NAMALWA (cell line): ENCODE results near the gene TMEM100.

Experiments used
- DNase-seq: peaks from one replicate; pipeline ENCODE4 v3.0.0-alpha.2; 2015; ENCODE audit warnings: low spot score

Gene TMEM100

DNA sequence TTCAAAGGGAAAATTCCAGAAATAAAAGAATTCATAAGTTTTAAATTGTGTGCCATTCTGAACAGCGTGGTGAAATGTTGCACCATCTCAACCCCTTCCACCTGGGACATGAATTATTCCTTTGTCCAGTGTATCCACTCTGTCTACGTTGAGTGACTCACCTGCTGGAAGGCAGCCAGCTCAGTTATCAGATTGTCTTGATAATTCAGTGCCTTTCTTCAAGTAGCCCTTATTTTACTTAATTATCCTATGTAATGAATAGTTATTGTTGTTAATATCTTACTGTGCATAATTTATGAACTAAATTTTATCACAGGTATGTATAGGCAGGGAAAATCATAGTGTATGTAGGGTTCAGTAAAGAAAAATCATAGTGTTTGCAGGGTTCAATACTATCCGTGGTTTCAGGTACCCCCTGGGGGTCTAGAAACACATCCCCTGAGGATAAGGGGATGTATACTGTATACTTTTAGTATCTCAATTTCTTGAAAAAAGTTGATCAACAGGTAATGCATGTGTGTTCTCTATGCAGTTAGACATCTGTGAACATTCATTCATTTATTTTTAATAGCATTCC lies 20.5 kb upstream of the TMEM100 start:
- no peak for DNase-seq

DNA sequence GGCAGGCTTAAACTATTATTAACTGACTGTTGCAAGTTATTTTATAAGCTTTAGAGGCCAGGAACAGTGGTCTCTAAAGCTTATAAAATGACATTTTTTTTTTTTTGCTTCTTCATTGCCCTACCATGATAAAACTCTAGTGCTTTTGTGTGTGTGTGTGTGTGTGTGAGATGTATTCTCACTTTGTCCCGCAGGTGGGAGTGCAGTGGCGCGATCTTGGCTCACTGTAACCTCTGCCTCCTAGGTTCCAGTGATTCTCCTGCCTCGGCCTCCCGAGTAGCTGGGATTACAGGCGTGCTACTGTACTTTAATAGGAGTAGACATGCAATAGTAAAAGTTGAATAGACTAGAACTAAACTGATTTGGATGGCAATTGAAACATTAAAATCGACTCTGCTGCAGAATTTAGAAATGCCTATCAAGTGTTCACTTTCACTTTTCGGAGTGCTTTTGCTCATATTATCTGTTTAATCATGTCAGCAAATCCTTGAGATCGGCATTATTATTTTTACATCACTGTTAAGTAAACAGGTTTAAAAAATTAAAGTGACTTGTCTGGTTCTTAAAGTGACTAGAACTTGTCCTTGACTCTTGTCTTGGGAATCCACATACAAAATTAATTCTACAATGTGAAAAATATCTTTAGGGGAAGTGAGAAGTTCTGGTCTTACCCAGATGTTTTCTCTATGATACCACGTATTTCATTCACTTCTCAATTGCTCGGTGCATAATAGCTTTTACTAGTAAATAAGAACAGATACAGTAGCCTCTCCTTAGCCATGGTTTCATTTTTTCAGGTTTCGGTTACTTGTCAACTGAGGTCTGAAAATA lies 19.8 kb upstream of the TMEM100 start:
- peak; percentile 51 for DNase-seq

DNA sequence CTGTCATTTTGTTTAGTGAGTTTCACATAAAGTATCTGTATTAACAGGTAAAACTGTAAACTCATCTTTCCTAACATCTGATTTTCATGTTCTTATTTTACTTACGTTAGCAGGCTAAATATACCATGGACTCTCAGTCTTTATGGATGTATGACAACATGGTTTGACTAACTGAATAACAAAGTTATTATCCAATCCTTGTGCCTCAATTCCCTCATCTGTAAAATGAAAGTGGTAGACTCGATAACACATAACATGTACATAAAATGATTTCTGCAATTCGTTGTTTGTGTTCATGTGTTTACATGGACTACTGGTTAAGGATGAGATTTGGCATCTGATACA lies 18.7 kb upstream of the TMEM100 start:
- no peak for DNase-seq

DNA sequence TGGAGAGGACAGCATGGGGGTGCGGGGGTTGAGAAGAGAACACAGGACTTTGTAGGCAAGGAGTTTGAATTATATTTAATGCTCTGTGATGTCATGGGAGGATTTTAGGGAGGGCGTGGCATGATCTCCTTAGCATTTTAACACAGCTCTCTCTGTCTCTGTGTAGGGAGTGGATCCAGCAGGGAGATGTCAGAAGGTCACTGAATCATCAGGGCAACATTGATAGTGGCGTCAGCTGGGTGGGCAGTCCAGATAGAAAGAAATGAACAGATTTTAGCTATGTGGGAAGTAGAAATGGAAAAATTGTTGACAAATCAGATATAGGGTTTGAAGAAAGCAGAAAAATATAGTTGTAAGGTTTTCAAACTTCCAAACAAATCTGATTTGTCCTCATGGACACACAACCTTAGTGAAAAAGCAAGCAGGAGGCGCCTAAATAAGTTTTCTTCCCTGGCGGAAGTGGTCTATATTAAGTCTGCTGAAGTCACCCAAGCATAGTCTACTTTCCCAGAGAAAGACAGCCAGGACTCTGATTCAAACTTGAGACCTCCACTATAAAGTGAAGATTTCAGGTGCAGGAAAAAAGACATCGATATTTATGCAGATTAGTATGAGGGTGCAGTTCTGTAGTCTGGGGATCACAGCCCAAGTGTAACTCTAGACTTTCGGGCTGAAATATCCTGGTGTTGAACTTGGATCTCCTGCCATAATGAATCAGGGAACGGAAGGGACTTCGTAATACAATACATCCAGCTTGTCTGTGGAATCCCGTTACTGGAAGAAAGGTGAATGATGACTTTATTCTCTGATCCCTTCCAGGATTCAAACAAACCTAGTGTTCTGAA lies 18.1 kb upstream of the TMEM100 start:
- no peak for DNase-seq

DNA sequence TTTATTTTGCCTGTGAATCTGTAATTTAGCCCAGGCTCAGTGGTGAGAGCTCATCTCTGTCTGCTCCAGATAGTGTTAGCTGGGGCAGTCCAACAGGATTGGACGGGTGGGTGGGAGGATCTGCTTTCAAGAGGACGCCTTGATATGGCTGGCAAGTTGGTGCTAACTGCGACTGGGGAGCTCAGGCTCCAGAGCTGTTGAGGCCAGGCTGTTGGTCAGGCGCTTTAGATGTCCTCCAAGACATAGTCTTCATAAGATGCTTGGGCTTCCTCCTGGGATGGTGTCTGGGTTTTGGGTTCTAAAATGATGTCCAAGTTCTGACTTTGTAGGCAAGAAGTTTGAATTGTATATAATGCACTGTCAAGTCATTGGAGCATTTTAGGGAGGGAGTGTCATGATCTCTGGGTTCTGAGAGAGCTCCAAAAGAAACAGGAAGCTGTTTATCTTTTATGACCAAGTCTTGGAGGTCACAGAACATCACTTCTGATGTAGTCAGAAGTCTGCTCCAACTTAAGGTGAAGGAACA lies 15.4 kb upstream of the TMEM100 start:
- peak; percentile 23 for DNase-seq

DNA sequence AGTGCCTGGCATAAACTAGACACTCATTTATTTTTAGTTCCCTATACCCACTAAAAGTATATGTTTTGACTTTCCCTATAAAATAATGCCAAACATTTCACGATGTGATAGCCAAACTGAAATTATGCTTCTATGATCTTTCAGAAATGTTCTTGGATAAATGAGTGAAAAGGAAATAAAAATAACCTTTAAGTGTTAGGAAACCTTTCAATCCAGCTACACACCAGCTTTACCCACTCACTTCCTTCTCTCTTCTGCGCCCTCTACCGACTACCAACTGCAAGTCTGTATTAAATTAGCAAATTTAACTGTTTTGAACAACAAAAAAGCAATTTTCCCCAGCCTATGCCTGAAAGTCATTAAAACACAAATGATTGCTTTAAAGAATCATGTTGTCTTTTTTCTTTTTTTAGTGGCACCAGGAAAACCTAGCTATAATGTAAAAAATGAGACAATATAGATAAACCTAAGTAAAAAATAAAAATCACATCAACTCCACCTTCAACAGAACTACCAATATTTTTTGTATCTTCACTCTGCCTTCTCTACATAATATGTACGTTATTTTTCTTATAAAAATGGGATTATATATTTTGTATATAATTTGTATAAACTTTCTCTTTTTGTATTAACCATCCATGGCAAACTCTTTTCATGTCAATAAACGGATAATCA lies 13.2 kb upstream of the TMEM100 start:
- DNase-seq, result peak; percentile 79

DNA sequence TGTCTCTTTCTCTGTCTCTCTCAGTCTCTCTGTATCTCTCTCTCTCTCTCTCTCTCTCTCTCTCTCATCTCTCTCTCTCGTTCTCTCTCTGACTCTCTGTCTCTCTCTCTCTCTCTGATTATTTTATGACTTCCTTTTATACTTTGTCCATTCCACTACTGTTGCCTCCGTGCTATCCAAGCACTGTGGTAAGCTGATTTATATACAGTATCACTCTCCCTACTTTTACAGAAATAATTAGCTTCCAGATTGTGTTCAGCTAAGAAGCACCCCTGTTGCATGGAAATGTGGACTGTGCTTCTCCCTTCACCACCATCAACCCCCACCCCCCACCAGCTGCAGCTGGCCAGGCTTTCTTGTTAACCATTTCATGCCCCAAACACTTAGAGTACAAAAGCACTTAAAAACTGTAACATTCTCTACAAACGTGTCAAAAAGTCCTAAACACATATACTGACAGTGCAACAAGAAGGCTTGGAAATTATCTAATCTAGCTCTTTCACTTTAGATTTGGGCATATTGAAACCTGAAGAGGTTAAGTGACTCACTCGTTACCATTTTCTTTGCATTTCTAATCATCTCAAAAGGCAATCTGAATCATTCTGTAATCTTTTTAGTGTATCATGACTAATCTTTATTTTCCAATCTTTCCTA lies 11.6 kb upstream of the TMEM100 start:
- DNase-seq, result peak; percentile 43

DNA sequence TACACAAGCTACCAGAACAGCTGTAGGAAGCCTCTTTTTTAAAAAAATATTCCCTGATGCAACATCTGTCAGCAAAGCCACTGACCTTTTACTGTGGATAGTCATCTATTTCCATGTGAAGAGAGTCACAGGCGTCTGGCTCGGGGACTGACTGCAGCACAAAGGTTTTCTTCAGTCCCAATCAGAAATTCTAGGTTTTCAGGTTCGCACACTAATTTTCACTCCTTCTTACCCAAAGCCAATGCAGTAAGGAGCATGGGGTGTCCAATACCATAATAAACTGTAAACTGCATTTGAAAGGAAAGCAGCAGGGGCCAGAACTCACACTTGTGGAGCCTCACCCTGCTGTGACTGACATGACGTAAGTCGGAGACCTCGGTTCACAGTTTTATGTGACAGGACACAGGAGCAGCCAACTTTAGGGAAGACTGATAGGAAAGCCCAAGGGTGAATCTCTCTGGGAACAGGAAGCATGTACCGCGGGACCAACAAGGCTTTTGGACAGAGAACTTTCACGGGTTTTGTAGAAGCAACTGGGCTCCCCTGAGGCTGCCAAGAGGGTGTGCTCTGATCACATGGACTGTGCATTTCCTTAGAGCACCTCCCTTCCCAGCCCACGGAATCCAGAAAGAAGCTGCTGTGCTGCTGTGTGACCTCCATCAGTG lies 9.1 kb upstream of the TMEM100 start:
- no peak for DNase-seq

DNA sequence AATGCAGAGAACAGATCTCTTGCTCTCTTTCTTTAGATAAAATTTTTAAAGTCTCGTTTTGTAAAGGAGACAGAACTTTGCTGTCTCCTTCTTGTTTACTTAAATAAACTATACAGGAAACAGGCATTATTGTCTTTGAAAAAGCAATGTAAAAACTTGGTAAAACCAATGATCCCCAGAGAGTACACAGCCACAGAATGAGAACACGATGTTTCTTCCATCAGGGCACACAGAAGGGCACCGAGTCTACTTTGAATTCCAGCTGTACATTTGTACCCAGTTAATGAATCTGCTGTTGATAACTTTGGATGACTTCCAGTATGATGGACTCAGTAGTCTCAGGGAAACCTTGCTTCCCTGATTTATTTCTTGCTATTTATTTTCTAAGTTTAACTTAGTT lies 8.1 kb upstream of the TMEM100 start:
- no peak for DNase-seq

DNA sequence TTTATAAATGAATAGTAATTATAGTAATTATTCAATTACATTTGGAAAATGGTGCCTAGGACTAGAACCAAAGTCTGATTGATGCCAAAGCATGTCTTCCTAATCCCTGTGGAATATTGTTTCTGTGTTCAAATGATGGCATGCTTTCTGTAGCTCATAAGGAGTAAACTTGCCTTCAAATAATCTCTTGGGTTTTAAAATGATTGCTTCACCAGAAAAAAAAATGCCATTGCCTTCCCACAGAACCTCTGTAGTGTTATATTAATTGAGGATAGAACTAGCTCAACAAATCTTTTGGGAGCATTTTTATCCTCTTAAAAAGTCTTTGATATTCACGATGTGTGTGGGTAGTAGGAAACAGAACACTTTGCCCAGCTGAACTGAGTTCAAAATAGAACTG lies 7.7 kb upstream of the TMEM100 start:
- no peak for DNase-seq

DNA sequence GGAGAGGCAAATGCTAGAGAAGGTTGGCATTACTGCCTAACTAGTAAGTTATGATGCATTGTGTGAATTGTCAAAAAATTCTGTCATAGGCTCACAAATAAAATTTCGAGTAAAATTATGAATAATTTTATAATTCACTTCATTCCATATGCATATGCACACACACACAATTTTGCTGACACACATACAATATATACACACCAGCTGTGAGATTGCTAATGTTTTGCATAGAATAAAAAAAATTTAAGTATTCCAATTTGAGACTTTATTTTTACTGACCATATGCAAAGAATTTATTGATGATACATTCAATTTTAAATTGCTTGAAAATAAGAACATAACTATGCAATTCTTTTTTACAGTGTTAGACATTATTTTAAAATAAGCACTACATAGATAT lies 6.8 kb upstream of the TMEM100 start:
- no peak for DNase-seq

DNA sequence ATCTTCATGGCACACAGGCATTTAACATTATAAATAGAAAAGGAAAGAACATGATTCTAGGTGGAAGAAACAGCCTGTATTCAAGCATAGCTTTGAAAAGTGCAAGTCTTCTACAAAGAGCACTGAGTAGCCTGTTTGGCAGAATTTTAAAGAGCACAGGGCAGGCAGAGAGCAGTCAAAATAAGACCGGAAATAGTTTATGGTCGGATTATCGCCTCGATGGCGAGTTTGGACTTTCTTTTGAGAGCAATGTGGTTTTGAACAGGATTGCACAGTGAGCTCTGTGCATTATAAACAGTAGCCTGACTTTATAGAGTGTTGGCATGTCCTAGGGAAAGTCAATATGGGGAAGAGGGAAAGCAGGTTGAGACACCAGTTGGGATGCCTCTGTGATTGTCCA lies 6.2 kb upstream of the TMEM100 start:
- no peak for DNase-seq

DNA sequence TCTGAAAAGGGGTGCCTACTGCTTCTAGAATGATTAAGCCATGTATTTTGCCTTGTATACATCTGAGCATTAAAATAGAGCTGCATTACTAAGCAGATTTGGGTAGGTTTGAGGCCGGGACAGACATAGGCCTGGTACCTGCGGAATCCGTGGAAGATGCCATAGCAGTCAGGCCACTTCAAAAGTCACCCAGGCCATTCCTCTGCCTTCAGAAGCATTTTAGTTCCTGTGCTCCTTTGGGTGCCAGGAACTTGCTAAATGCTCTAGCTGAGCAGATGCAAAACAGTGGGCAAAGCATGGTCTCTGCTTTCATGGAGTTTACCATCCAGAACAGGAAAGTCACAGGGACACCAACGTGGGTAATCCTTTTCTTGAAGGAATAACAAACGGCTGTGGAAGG lies 5.7 kb upstream of the TMEM100 start:
- no peak for DNase-seq

DNA sequence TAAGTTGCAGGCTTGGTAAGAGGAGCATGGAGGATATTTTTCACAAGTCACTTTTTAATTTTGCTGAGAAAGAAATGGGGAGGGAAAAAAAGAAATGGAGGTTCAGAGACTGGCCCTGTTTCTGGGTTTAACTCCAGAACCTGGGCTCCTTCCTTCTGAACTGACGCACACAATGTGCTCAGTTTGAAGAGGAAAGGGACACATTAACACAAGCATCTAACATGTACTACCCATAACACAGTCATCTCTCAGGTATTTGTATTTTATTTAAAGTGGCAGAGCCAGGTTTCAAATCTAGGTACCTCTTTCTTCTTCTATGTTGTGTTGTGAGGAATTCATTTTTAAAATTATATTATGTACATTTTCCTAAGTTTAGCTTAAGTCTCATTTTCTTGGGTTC lies 5.3 kb upstream of the TMEM100 start:
- DNase-seq, result no peak

DNA sequence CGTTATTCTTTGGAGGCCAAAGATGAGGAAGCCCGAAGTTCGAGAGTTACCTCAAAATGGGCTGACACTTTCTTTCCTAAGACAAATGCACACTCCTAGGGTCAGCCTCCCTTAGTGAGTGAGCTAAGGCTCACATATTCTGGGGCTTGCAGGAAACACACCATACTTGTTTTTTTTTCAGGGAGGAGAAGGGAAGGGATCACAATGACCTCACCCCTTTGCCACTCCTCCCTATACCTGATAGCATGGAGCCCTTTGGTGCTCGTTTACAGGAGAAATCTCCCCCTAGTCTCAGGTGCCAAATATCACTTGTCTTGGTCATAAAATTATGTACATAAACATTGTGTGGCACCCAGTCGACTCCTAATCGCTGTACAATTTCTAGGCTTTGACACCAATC lies 4.6 kb upstream of the TMEM100 start:
- no peak for DNase-seq

DNA sequence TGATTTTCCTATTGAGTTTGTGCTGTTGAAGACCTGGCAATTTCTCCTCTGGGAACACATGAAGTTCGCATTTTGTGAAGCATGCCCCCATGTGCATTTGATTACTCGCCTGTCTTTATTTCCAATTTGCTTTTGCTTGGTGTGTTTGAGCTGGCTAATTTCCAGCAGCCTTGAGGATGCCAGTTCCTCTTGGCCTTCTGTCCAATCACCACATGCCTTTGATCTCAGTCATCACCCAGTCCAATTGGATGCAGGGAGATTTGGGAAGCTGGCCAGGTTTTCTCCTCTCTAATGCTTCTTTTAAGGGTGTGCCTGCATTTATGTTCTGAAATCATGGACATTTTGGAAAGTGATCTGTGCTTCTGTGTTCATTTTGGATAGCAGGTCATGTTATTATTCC lies 3.8 kb upstream of the TMEM100 start:
- no peak for DNase-seq

DNA sequence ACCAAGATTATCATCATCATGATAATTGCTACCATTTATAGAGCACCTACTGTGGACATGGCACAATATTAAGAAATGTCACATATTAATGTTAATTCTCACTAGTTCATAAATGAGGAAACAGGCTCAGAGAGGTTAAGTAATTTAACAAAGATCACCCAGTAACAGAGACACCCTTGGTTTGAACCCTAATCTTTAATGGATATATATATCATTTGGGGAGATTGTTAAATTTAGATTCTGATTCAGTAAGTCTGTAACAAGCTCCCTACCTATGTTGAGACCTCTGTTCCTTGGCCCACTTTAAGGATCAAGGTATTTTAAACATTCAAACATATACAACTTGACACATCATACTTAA lies 804 bp upstream of the TMEM100 start:
- DNase-seq, result no peak

DNA sequence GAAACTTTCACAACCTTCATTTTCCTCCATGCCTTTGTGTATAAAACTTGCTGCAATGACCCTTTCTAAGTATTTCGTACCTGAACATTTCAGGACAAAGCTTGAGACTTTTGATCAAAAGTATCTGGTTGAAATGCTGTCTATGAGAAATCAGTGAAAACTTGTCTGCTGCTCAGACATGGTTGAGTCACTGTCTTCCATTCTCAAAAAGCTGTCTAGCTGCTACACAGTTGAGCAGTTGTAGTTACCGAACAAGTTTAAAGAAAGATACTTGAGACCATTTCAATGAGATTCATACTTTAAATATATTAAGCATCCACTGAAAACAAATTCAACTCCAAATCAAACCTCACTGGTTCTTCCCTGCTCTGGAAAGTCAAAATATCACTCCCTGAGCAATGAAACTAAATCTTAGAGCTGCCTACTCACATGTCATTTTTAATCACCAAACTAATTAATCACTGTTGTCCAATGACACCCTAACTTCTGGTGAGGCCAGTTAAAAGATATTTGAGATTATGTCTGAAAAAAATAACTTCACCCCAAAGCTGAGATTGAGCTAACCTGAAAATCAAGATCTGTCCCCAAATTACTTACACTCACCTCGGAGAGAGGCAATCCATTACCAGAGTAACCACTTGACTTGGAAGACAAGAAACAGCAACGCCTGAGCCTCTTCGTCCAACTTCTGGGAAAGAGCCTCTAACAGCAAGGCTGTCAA lies 488 bp downstream of the TMEM100 start:
- no peak for DNase-seq

DNA sequence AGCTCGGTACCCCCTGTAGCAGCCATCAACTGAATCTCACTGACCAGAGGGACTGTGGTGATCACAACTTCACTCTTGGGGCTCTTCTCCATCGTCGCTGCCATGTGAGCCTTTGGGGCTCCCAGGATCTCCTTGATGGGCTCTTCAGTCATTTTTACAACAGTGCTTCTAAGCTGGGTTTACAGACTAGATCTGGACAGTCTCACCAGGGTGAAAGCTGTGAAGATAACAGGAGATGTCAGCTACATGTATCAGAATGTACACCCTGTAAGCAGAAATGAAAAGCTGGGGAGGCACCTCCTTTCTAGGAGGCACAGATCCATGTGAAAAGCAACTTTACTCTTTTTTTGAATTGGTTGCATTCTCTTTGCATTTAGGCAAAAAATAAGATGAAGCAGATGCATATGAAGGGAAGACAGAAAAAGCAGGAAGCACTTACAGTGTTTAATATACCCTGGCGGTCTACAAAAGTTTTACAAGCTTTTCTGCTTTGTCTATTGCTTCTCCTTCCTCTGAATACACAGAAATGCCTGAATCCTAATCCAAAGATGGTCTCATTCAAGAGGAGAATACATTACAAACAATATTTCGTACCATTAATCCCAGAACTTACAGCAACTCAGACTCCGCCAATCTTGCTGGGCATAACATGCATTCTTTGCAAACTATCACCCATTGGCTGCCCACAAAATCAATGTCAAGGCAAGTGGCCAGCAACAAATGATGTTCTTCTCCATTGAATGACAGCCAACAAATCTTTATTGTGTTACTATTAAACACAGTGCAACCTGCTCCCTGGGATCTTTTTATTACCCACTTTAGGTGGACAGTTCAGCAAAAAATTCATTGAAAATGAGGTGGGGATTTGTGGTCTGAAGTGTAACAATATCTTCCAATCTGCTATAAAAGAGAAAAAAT lies 1.5 kb downstream of the TMEM100 start:
- no peak for DNase-seq
